HepG2 (cell line): Measurements from ENCODE around the gene JOSD2.

Source experiments
- CHCHD3 ChIP-seq: sonication (generic); formaldehyde crosslinking; IDR thresholded peaks from 2 replicates; pipeline ENCODE4 v1.8.0; 2022; ENCODE audit warnings: mild to moderate bottlenecking, missing genetic modification reagents, moderate library complexity
- CTCF ChIP-seq: sonication (generic); formaldehyde crosslinking; IDR thresholded peaks from 2 replicates; pipeline ENCODE4 v1.5.0; 2020; ENCODE audit warnings: mild to moderate bottlenecking, missing genetic modification reagents, moderate library complexity
- KDM4B ChIP-seq: sonication (generic); formaldehyde crosslinking; IDR thresholded peaks from 2 replicates; pipeline ENCODE4 v1.4.0; 2020; ENCODE audit warnings: missing genetic modification reagents
- MAX ChIP-seq: IDR thresholded peaks from 2 replicates; pipeline ENCODE4 v1.6.1; 2012; ENCODE audit warnings: inconsistent platforms
- RERE ChIP-seq: IDR thresholded peaks from 2 replicates; pipeline ENCODE4 v1.6.1; 2016; ENCODE audit warnings: low read depth, missing genetic modification reagents, missing compliant biosample characterization
- TF ChIP-seq, protein P1 (sequence below): sonication (generic); formaldehyde crosslinking; IDR thresholded peaks from 2 replicates; pipeline ENCODE4 v1.8.1; 2023; ENCODE audit warnings: missing genetic modification reagents, inconsistent platforms, borderline replicate concordance
- TF ChIP-seq, protein P2 (sequence below): sonication (generic); formaldehyde crosslinking; IDR thresholded peaks from 2 replicates; pipeline ENCODE4 v1.4.0; 2020; ENCODE audit warnings: mild to moderate bottlenecking, missing genetic modification reagents, borderline replicate concordance
- TF ChIP-seq, protein P3 (sequence below): sonication (generic); formaldehyde crosslinking; IDR thresholded peaks from 2 replicates; pipeline ENCODE4 v1.4.0; 2020; ENCODE audit warnings: missing genetic modification reagents

DNA sequence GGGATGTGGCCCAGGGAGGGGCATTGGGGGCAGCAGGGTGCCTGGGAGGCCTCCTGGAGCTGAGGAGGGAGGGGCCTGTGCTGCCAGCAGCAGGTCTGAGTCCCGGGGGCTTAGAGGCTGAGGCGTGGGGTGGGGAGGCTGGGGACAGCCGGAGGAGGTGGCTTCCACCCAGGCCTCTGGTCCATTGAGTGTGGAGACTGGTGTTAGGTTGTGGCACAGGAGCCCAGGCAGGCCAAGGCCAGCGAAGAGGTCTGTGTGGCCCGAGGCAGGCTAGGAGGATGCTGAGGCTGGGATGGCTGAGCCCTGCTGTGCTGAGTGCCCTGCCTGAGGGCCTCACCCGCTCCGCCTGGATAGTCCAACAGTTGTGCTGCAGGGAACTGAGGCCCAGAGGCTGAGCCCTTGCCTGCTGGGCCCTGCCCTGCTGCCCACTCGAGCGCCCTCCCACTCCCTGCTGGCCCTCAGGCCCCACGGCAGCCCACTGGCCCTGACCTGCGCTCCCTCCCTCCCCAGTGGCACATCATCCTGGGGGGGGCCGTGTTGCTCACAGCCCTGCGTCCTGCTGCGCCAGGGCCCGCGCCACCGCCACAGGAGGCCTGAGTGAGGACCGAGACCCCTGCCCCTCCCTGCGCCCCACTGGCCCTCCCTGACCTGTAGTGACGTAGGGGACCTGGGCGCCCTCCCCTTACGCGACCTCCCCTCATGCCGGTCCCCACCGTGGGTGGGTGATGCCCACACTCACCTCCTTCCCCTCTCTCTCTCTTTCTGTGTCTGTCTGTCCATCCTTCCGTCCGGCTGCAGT lies 29.4 kb downstream of the JOSD2 start:
- TF ChIP-seq, protein P1, sequence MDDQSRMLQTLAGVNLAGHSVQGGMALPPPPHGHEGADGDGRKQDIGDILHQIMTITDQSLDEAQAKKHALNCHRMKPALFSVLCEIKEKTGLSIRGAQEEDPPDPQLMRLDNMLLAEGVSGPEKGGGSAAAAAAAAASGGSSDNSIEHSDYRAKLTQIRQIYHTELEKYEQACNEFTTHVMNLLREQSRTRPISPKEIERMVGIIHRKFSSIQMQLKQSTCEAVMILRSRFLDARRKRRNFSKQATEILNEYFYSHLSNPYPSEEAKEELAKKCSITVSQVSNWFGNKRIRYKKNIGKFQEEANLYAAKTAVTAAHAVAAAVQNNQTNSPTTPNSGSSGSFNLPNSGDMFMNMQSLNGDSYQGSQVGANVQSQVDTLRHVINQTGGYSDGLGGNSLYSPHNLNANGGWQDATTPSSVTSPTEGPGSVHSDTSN (CRISPR knock-in tag) = no peak
- no peak for TF ChIP-seq RERE (CRISPR knock-in tag)
- TF ChIP-seq, protein P2, sequence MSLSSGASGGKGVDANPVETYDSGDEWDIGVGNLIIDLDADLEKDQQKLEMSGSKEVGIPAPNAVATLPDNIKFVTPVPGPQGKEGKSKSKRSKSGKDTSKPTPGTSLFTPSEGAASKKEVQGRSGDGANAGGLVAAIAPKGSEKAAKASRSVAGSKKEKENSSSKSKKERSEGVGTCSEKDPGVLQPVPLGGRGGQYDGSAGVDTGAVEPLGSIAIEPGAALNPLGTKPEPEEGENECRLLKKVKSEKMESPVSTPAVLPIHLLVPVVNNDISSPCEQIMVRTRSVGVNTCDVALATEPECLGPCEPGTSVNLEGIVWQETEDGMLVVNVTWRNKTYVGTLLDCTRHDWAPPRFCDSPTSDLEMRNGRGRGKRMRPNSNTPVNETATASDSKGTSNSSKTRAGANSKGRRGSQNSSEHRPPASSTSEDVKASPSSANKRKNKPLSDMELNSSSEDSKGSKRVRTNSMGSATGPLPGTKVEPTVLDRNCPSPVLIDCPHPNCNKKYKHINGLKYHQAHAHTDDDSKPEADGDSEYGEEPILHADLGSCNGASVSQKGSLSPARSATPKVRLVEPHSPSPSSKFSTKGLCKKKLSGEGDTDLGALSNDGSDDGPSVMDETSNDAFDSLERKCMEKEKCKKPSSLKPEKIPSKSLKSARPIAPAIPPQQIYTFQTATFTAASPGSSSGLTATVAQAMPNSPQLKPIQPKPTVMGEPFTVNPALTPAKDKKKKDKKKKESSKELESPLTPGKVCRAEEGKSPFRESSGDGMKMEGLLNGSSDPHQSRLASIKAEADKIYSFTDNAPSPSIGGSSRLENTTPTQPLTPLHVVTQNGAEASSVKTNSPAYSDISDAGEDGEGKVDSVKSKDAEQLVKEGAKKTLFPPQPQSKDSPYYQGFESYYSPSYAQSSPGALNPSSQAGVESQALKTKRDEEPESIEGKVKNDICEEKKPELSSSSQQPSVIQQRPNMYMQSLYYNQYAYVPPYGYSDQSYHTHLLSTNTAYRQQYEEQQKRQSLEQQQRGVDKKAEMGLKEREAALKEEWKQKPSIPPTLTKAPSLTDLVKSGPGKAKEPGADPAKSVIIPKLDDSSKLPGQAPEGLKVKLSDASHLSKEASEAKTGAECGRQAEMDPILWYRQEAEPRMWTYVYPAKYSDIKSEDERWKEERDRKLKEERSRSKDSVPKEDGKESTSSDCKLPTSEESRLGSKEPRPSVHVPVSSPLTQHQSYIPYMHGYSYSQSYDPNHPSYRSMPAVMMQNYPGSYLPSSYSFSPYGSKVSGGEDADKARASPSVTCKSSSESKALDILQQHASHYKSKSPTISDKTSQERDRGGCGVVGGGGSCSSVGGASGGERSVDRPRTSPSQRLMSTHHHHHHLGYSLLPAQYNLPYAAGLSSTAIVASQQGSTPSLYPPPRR (CRISPR knock-in tag) = no peak
- no peak for TF ChIP-seq CHCHD3 (CRISPR knock-in tag)
- no peak for TF ChIP-seq CTCF
- TF ChIP-seq KDM4B (CRISPR knock-in tag) = no peak
- TF ChIP-seq, protein P3, sequence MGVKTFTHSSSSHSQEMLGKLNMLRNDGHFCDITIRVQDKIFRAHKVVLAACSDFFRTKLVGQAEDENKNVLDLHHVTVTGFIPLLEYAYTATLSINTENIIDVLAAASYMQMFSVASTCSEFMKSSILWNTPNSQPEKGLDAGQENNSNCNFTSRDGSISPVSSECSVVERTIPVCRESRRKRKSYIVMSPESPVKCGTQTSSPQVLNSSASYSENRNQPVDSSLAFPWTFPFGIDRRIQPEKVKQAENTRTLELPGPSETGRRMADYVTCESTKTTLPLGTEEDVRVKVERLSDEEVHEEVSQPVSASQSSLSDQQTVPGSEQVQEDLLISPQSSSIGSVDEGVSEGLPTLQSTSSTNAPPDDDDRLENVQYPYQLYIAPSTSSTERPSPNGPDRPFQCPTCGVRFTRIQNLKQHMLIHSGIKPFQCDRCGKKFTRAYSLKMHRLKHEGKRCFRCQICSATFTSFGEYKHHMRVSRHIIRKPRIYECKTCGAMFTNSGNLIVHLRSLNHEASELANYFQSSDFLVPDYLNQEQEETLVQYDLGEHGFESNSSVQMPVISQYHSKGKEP (CRISPR knock-in tag) = no peak
- TF ChIP-seq MAX = no peak
